HG02970 (cell line): ENCODE data around the gene NUTM1.
A peak's percentile ranks its signal among the peaks of the same experiment; 100 is the strongest.
"Not testable (repeated sequence)": the region's sequence is repeated elsewhere in the genome, so short reads cannot be mapped to it uniquely, and the experiment has no call there.

Experiments used
- ATAC-seq: cut with Tn5 transposase; IDR thresholded peaks from one replicate; pipeline ENCODE4 v1.9.1; 2021; ENCODE audit warnings: mild to moderate bottlenecking, moderate library complexity, moderate number of reproducible peaks; ENCODE audit not compliant: unreplicated experiment, low FRiP score

The NUTM1 gene

DNA sequence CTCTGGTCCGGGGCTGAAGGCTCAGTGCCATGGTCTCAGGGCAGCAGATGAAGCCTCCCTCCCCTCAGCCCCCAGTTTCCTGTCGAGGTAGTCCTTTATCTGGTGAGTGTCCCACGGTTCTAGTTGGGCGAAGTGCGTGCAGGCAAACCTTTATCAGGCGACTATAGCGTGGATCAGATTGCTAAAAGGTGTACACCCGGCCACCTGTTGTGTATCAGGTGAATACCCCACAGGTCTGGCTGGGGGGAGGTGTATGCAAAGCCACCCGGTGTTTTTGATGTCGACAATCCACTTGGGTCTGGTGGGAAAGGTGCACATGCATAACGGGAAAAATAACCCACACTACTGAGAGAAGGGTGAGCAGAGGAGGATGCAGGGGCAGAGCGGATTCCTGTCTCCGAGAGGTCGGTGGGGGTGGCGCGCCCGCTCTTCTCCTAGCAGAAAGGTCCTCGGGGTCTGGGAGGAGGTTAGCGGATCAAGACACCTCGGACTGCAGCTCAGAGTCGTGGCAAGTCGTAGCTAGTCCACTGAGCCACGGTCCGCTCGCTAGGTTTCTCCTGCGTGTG is 6.0 kb upstream of the NUTM1 start:
- ATAC-seq: no peak

DNA sequence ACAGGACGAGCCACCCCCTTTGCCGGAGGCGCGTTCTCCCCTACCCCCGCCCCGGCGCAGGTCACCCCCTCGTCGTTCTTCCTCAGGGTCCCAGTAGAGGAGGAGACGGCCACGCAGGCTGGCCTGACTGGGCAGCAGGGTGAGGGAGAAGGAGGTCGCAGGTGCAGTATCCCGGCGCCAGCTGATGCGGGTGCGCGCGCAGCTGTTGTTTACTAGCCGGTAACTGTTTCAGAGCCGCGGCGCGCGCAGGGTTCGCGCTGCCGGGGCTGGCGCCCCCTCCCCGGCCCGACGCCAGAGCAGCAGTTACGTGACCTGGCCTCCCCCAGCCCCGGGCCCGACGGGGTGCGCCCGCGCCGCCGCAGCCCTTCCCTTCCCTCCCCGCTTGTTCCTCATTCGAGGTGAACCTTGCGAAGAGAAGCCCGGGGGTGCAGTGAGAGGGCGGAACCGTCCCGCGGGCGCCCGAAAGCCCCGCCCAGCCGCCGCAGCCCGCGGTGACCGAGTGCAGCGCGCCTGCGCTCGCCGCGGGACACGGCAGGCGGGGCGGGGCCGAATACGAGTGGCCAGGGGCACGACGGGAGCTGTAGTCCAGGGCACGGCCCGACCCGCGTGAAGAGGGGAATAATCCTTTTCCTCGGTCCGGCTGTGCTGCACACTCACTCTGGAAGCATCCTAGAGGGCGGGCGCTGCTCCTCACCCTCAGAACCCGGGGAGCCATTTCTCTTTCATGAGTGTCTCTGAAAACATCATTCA is 5.4 kb upstream of the NUTM1 start, which contains the start of gene SLC12A6:
Gene SLC12A6, minus strand, starts transcription at position 225 of the 750 bp plus-strand sequence. CDS start 1,101 bp downstream, outside the sequence.
- peak; percentile 66 for ATAC-seq

DNA sequence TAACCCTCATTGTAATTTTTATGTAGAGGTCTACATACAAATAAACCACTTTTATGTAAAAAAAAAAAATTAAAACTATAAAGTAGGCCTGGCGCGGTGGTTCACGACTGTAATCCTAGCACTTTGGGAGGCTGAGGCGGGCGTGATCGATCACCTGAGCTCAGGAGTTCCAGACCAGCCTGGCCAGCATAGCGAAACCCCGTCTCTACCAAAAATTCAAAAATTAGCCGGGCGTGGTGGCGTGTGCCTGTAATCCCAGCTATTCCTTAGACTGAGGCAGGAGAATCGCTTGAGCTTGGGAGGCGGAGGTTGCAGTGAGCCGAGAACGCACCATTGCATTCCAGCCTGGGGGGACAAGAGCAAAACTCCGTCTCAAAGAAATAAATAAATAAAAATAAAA is 4.8 kb upstream of the NUTM1 start:
- ATAC-seq: no peak

DNA sequence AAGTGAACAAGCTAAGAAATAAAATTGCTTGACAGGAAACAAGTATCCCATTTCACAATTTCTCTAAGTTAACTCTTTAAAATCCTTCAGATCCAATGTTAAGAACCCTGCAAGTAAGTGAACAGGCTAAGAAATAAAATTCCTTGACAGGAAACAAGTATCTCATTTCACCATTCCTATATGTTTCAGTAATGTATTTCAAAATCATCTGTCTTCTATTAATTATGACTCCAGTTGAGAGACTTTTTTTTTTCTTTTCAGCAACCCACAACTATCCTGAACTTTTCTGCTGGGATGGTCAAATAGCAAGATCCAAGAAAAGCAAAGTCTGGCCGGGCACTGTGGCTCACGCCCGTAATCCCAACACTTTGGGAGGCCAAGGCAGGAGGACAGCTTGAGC is 3.2 kb upstream of the NUTM1 start:
- ATAC-seq: no peak

DNA sequence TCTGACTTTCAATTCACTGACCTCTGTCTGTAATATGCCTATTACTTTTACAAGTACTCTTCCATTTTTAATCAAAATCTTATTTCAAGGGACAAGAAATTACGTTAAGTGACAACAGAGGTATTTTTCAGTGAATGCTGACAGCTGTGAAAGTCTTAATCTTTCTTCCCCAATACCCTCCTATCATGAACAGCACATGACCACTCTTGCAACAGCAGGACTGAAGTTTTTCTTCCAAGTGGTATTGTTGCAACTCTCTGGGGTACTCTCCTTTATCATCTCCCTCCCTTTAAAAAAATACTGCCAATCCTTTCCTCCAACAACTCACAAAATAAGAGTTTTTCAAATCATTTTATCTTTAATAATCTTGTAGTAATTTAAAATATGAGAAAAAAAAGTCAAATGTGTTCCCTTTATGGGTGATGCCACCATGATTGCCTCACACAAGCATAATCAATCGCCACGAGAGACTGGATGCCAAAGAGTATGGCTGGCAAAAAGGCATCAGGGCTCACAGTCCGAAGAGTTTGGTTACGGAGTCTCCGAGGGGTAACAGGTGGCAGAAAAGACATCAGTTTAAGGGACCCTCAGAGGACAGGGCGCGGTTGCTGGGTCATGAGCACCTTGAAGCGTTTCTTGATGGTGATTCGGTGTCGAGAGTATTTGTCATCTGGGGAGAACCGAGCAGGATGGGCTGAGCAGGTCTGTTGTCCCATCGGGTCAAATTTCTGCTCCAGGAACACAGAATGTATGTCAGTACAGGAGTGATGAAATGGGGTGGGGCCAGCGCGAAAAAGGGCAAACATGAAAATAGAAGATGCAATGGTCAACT is 1.5 kb upstream of the NUTM1 start:
- no peak for ATAC-seq

DNA sequence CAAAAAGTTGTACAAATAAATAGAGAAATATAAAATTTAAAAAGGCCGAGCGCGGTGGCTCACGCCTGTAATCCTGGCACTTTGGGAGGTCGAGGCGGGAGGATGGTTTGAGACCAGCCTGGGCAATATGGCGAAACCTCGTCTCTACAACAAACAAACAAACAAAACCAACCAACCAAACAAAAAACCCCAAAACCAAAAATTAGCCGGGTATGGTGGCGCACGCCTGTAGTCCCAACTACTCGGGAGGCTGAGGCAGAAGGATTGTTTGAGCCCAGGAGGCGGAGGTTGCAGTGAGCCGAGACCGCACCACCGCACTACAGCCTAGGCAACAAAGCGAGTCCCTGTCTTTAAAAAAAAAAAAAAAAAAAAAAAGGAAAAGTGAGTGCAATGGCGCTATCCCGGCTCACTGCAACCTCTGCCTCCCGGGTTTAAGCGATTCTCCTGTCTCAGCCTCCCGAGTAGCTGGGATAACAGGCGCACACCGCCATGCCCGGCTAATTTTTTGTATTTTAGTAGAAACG is 840 bp upstream of the NUTM1 start:
- not testable (repeated sequence) for ATAC-seq

DNA sequence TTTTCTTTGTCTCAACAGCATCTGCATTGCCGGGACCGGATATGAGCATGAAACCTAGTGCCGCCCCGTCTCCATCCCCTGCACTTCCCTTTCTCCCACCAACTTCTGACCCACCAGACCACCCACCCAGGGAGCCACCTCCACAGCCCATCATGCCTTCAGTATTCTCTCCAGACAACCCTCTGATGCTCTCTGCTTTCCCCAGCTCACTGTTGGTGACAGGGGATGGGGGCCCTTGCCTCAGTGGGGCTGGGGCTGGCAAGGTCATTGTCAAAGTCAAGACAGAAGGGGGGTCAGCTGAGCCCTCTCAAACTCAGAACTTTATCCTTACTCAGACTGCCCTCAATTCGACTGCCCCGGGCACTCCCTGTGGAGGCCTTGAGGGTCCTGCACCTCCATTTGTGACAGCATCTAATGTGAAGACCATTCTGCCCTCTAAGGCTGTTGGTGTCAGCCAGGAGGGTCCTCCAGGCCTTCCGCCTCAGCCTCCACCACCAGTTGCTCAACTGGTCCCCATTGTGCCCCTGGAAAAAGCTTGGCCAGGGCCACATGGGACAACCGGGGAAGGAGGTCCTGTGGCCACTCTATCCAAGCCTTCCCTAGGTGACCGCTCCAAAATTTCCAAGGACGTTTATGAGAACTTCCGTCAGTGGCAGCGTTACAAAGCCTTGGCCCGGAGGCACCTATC is 5.0 kb downstream of the NUTM1 start:
- no peak for ATAC-seq

DNA sequence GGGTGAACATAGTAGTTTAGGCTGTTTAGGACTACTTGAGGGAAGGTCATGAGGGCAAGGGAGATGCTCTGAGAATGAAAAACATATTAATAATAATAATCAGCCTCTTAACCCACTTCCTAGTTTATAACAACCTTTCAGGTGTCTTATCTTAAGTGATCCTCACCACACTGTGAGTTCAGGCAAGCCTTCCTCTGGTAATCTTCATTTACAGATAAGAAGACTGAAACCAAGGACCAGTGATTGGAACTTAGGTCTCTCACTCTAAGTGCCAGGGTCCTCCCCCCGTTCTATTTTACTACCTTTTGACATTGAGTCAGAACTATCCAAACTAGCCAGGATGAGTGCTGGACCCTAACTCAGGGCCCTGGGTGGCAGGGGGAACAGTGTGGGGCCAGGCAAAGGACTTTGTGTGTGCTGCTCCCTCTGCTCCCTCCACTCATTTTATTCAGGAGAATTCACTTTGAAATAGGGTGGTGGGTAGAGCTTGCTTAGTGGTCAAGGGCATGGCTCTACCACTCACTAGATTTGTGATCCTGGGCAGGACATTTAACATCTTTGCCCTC is 5.7 kb downstream of the NUTM1 start:
- no peak for ATAC-seq

DNA sequence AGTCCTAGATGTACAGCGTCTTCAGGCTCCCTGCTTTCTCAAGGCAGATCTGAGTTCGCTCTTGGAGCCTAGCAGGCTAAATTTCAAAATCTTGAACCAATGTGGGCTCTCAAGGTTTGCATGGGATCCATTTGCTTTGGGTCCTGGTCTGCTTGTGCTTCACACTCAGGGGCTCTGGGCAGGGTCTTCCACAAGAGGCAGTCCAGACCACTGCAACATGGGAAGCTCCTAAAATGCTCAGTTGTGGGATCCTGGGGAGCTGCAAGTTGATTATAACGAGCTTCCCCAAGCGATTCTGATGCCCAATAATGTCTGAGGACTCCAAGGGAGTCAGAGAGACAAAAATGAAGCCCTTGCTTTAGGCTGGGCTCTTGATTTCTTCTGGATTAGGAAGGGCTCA is 6.7 kb downstream of the NUTM1 start:
- ATAC-seq: no peak

DNA sequence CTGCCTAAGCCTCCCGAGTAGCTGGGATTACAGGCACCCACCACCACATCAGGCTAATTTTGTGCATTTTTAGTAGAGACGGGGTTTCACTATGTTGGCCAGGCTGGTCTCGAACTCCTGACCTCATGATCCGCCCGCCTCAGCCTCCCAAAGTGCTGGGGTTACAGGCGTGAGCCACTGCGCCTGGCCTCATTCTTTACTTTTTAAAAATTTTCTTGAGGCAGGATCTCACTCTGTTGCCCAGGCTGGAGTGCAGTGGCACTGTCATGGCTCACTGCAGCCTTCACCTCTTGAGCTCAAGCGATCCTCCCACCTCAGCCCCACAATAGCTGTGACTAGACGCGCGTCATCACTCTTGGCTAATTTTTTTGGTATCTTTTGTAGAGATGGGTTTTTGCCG is 9.9 kb downstream of the NUTM1 start:
- not testable (repeated sequence) for ATAC-seq

DNA sequence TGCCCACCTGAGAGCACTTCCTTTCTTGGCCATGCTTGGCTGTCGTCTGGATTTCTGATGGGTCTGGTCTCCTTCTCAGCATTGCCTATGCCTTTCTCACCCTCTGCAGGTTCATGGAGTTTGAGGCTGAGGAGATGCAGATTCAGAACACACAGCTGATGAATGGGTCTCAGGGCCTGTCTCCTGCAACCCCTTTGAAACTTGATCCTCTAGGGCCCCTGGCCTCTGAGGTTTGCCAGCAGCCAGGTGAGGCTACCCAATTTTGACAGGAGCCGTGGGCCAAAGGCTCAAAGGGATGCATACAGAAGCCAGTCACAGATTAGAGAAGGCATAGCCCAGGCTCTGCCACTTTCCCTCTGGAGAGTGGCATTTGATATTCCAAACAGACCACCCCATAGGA is 10.5 kb downstream of the NUTM1 start:
- no peak for ATAC-seq

DNA sequence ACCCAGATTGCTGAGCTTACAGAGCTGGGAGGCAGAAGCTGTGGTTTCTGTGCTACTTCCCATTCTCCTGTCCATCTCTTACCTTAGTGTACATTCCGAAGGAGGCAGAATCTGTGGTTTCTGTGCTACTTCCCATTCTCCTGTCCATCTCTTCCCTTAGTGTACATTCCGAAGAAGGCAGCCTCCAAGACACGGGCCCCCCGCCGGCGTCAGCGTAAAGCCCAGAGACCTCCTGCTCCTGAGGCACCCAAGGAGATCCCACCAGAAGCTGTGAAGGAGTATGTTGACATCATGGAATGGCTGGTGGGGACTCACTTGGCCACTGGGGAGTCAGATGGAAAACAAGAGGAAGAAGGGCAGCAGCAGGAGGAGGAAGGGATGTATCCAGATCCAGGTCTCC is 11.2 kb downstream of the NUTM1 start:
- no peak for ATAC-seq

DNA sequence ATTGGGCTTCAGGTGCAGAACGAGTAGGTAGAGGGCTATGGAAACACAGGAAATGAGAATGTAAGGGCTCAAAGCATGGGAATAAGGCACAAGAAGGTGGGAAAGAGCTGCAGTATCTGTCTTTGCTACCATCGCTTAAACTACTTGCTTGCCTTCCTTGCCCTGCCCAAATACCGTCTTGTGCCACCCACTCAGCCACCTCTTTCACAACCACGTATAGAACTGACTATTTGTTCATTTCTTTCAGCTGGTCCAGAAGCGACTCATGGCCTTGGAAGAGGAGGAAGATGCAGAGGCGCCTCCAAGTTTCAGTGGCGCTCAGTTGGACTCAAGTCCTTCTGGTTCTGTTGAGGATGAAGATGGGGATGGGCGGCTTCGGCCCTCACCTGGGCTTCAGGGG is 12.1 kb downstream of the NUTM1 start:
- no peak for ATAC-seq

DNA sequence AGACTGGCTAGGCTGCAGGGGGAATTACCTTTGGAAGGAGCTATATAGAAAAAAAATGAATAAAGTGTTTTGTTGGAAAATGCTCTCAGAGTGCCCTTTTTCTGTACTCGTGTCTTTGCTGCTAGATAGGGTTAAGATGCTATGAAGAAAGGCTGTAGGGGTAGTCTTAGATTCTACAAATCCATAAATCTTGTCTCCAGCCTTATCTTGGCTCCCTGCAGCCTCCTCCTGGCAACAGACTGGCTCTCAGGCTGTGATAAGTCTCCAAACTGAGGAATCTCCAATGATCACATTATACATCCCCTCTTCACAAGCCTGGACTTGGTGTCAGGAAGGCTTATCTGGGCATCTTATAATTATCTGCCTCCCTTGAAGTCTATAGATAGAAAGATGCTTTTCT is 14.5 kb downstream of the NUTM1 start:
- ATAC-seq: no peak

DNA sequence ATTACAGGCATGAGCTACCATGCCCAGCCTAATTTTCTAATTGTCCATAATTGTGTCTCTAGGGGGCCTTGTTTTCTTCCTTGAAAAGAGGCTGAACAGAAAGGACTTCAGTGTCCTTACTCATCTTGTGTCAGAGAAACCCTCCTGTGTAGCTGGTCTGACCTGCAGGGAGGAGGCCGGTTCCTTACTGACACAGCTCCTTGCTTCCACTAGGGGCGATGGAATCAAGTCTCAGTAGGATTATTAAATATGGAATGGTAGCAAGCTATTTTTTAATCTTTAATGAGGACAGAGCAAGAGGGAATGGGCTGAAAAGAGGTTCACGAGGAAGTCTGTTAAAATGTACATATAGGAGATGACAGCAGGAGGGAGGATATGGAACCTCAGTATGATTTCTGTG is 15.3 kb downstream of the NUTM1 start:
- no peak for ATAC-seq

DNA sequence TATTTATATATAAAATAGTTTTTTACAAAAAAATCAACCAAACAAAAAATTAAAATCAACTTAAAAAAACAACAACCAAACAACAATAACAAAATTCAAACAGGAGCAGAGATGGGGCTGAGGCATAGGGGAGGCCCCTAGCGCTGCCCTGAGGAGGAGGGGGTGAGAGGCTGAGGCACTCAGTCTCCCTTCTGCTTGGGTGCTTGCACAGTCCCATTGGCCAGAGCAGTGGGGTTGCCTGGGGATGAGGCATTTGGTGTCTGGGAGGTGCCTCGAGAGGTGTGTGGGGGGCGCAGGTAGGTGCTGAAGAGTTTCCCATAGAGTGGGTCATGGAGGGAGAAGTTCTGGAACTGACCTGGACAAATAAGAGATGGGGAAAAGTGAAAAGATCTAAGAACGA is 15.8 kb downstream of the NUTM1 start:
- no peak for ATAC-seq

DNA sequence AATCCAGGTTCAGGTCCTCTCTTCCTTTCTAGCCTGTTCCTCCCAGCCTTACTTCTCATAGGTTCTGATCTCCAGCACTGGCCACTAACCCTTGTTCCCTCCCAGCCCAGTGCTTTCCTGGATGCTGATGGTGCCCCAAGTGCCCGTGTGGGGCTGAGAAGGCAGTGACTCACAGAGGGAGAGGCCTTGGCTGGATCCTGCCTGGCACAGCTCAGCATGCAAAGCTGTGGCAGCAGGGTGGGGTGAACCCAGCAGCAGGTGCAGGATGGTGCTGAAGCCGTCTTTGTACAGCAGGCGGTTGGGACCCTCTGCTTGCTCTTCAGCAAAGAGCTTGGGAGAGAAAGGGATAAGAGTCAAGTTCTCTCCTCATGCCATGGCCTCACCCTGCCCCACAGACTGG is 16.3 kb downstream of the NUTM1 start:
- ATAC-seq: no peak

DNA sequence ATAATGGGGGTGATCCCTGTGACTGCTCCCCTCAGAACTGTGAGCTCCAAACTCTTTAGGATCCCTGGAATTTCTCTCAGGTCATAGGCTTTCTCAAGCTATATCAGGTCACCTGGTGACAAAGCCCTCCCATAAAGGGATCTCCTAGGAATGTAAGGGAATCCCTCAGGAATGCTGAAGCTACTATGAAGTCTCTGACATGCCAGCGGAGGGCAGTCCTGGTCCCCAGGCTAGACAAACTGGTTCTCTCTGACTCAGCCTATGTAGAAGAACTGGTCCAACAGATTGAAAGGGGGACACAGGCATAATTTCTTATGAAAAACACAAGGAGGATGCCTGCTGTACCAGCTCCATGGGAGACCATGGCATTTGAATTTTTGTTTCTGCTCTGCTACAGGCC is 17.2 kb downstream of the NUTM1 start:
- no peak for ATAC-seq

DNA sequence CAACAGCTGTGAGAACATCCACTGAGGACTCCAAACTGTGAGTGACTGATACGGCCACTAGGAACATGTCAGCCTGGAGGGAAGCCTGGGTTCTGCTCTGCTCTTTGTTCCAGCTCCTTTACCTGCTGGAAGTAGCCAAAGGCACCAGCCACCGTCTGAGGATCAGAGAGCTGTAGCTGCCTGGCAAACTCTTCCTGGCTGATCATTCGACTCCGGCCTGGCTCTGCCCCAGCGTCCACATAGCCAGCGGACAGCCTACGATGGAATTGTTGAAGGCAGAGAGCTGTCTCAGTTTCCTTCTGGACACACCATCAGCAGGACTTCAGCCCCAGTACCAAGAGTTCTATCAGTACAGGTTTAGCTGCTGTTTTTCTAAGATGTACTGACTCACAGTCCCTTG is 18.2 kb downstream of the NUTM1 start:
- no peak for ATAC-seq

DNA sequence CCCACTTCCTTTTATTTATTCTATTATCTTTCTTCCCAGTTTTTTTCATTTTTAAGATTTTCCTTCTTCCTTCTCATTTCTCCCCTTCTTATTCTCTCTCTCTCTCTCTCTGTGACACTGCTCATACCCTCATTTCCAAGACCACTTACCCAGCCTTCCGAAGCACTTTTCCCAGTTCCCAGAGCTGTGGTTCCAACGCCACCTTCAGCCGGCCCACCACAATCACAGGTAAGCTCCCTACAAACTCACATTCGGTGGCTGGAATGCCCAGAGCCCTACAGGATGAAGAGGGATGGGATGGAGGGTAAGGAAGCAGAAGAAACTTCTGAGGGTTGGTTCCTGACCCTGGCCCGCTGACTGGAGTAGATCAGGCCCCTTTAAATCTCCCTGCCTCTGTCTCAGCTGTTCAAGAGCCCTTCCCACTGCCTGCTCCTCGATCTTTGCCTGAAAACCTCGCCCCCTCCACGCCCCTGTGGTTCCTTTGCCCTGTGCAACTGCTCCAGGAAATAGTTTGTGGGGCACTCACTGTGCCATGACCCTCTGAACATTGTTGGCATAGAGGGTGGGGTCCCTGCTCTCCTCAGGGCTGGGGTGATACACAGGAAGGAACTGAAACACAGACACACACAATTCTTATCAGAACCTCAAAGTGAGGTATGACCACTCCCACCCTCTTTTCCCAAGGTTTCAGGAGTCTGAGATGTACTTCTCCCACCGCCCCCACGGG is 19.1 kb downstream of the NUTM1 start:
- ATAC-seq: no peak
